Caco-2 (cell line): Measurements from ENCODE around the gene FHOD3. TPM values are rescaled to one million over a fixed set of nuclear protein-coding genes. Genes with fewer than 3 reads are reported as not detected.

Experiments used
- BruUV-seq: library from RNA; stranded (reverse); fragments of 400-500 nt; replicated peaks from 2 replicates; lab custom pipeline; 2021; lab: Mats Ljungman, UMichigan
- CTCF ChIA-PET: fragments of 300-600 bp; sonication (Branson Sonifier 250); formaldehyde crosslinking; loops from one replicate; lab custom pipeline; 2022; ENCODE audit warnings: antibody characterized with exemption; lab: Charles Lee
- POLR2A ChIA-PET: fragments of 300-600 bp; sonication (Branson Sonifier 250); formaldehyde crosslinking; loops from one replicate; lab custom pipeline; 2022; ENCODE audit warnings: antibody characterized with exemption; lab: Charles Lee
- DNase-seq, 2 experiments: peaks; one replicate each; pipeline versions ENCODE4 v3.0.0 to v3.0.0-alpha.2; 2020 to 2022
- H3K27me3 ChIP-seq: replicated peaks from 2 replicates; pipeline ENCODE4 v1.6.0; 2011; ENCODE audit warnings: low read length; ENCODE audit not compliant: control insufficient read depth, insufficient read depth
- H3K36me3 ChIP-seq: 2 replicates; pipeline ENCODE4 v1.5.1; 2011; ENCODE audit warnings: low read length; ENCODE audit not compliant: control insufficient read depth, insufficient read depth
- H3K4me1 ChIP-seq: fragments of 250-450 bp; sonication (Bioruptor Pico); 2 replicates; pipeline ENCODE4 v1.5.1; 2020; ENCODE audit warnings: mild to moderate bottlenecking
- H3K4me3 ChIP-seq: 2 replicates; pipeline ENCODE4 v1.5.1; 2011; ENCODE audit warnings: low read depth, mild to moderate bottlenecking, control low read depth, low read length
- H3K9me3 ChIP-seq: fragments of 250-450 bp; sonication (Bioruptor Pico); 2 replicates; pipeline ENCODE4 v1.5.1; 2020; ENCODE audit warnings: mild to moderate bottlenecking, moderate library complexity
- H3K27ac Mint-ChIP-seq: one replicate; pipeline ENCODE4 v1.8.0; 2022; ENCODE audit warnings: mixed read lengths; ENCODE audit not compliant: unreplicated experiment
- H3K27me3 Mint-ChIP-seq: one replicate; pipeline ENCODE4 v1.8.0; 2022; ENCODE audit warnings: mixed read lengths; ENCODE audit not compliant: insufficient read depth, unreplicated experiment
- H3K36me3 Mint-ChIP-seq: one replicate; pipeline ENCODE4 v1.8.0; 2022; ENCODE audit warnings: mild to moderate bottlenecking, mixed read lengths; ENCODE audit not compliant: insufficient read depth, unreplicated experiment
- H3K4me1 Mint-ChIP-seq: one replicate; pipeline ENCODE4 v1.8.0; 2022; ENCODE audit warnings: low read depth, mixed read lengths; ENCODE audit not compliant: unreplicated experiment
- H3K4me3 Mint-ChIP-seq: one replicate; pipeline ENCODE4 v1.8.0; 2022; ENCODE audit warnings: mild to moderate bottlenecking, moderate library complexity, mixed read lengths; ENCODE audit not compliant: unreplicated experiment
- H3K9me3 Mint-ChIP-seq: one replicate; pipeline ENCODE4 v1.8.0; 2022; ENCODE audit warnings: mixed read lengths; ENCODE audit not compliant: unreplicated experiment
- intact Hi-C: fragments of 100-400 bp; cut with micrococcal nuclease; formaldehyde crosslinking; loops from one replicate; pipeline ENCODE4 v1.10.0; 2022; ENCODE audit not compliant: unreplicated experiment
- total RNA-seq: library from RNA; stranded (reverse); gene quantifications from 2 replicates; pipeline ENCODE4 v1.2.3, GENCODE V29; 2022
- TF ChIP-seq, protein P1 (sequence below), 2 experiments: fragments of 200-600 bp in 1 of 2; IDR thresholded peaks; 1 replicate in 1 of 2; 2 replicates in 1 of 2; pipeline versions ENCODE4 v1.5.1 to v1.8.0; 2011 to 2022; ENCODE audit warnings: antibody characterized with exemption in 1 of 2, control low read depth in 1 of 2, inconsistent platforms in 1 of 2, low read depth in 1 of 2, low read length in 1 of 2, mild to moderate bottlenecking in 1 of 2, moderate library complexity in 1 of 2; ENCODE audit not compliant: insufficient read depth in 1 of 2, severe bottlenecking in 1 of 2, unreplicated experiment in 1 of 2

Gene FHOD3
- total RNA-seq, 1 experiment from 2014 or later: not detected

DNA sequence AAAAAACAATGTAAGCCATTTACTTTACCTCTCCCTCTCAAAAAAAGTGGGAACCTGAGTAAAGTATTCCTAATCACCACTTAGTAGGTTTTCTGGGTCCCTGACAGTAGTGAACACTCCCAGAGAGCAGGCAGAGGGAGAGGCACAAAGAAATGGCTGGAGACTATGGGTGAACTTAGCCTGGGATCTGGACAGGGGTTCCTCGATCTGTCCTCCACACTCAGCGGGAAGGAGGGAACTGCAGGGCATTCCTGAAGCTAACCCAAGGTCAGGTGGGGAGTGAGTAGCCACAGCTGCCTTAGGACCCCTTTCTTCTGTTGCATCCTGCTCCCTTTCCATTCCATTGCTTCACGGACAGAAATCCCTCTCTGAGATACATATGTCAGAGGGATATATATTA, 375.9 kb downstream of the FHOD3 start:
- CTCF ChIA-PET: no interaction called here
- POLR2A ChIA-PET: no interaction called here

GRCh38 chr18:36675076-36675475, 377.6 kb downstream of the FHOD3 start:
- no peaks in the 10 kb centered on the region for H3K4me1 ChIP-seq
- BruUV-seq: no TSS peak
- intact Hi-C loops: no loop called here
- H3K9me3 Mint-ChIP-seq: no peaks in the 10 kb centered on the region
- H3K36me3 ChIP-seq: no peaks in the 10 kb centered on the region
- no peak overlapping the region for H3K27ac Mint-ChIP-seq
- no peaks in the 10 kb centered on the region for H3K9me3 ChIP-seq
- no peaks in the 10 kb centered on the region for H3K36me3 Mint-ChIP-seq
- ChIA-PET POLR2A (no interaction called here), CTCF (no interaction called here)
- H3K27me3 Mint-ChIP-seq: peaks cover 13% of the 10 kb centered on the region
- TF ChIP-seq, protein P1, sequence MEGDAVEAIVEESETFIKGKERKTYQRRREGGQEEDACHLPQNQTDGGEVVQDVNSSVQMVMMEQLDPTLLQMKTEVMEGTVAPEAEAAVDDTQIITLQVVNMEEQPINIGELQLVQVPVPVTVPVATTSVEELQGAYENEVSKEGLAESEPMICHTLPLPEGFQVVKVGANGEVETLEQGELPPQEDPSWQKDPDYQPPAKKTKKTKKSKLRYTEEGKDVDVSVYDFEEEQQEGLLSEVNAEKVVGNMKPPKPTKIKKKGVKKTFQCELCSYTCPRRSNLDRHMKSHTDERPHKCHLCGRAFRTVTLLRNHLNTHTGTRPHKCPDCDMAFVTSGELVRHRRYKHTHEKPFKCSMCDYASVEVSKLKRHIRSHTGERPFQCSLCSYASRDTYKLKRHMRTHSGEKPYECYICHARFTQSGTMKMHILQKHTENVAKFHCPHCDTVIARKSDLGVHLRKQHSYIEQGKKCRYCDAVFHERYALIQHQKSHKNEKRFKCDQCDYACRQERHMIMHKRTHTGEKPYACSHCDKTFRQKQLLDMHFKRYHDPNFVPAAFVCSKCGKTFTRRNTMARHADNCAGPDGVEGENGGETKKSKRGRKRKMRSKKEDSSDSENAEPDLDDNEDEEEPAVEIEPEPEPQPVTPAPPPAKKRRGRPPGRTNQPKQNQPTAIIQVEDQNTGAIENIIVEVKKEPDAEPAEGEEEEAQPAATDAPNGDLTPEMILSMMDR (IDR thresholded peaks at IDR 0.05; ENCODE audit: insufficient read depth in 1 of 2, low read depth in 1 of 2, low read length in 1 of 2, severe bottlenecking in 1 of 2, unreplicated experiment in 1 of 2): no peak
- H3K4me1 Mint-ChIP-seq: no peaks in the 10 kb centered on the region
- H3K4me3 Mint-ChIP-seq: no peak overlapping the region
- no peak overlapping the region for H3K4me3 ChIP-seq
- H3K27me3 ChIP-seq: no peaks in the 10 kb centered on the region
- no peak for DNase-seq

More for the DNA sequence above, 375.9 kb downstream of the FHOD3 start:
- H3K36me3 Mint-ChIP-seq: no peaks in the 10 kb centered on the region
- Histone ChIP-seq H3K27me3 (no peaks in the 10 kb centered on the region), H3K9me3 (no peaks in the 10 kb centered on the region), H3K36me3 (no peaks in the 10 kb centered on the region), H3K4me1 (no peaks in the 10 kb centered on the region), H3K4me3 (no peak overlapping the region)
- H3K4me1 Mint-ChIP-seq: no peaks in the 10 kb centered on the region
- peaks cover 13% of the 10 kb centered on the region for H3K27me3 Mint-ChIP-seq
- no peaks in the 10 kb centered on the region for H3K9me3 Mint-ChIP-seq
- no TSS peak for BruUV-seq
- TF ChIP-seq, protein P1 (IDR thresholded peaks at IDR 0.05; ENCODE audit: insufficient read depth in 1 of 2, low read depth in 1 of 2, low read length in 1 of 2, severe bottlenecking in 1 of 2, unreplicated experiment in 1 of 2): no peak
- no peak overlapping the region for H3K27ac Mint-ChIP-seq
- no peak for DNase-seq
- intact Hi-C loops: no loop called here
- H3K4me3 Mint-ChIP-seq: no peak overlapping the region

- CTCF ChIA-PET: no interaction called here
- no peak for DNase-seq
- no peaks in the 10 kb centered on the region for H3K27me3 ChIP-seq
- H3K36me3 ChIP-seq: no peaks in the 10 kb centered on the region
- no peak overlapping the region for H3K4me3 ChIP-seq
- no peaks in the 10 kb centered on the region for H3K36me3 Mint-ChIP-seq
- H3K4me1 Mint-ChIP-seq: no peaks in the 10 kb centered on the region
- no TSS peak for BruUV-seq
- intact Hi-C loops: no loop called here
- no peak overlapping the region for H3K27ac Mint-ChIP-seq
- no peaks in the 10 kb centered on the region for H3K4me1 ChIP-seq
- peaks cover 11% of the 10 kb centered on the region for H3K27me3 Mint-ChIP-seq
- no peaks in the 10 kb centered on the region for H3K9me3 ChIP-seq
- TF ChIP-seq, protein P1 (IDR thresholded peaks at IDR 0.05; ENCODE audit: insufficient read depth in 1 of 2, low read depth in 1 of 2, low read length in 1 of 2, severe bottlenecking in 1 of 2, unreplicated experiment in 1 of 2): no peak
- H3K9me3 Mint-ChIP-seq: no peaks in the 10 kb centered on the region
- POLR2A ChIA-PET: no interaction called here
- H3K4me3 Mint-ChIP-seq: no peak overlapping the region
Observed at GRCh38 chr18:36675542-36675941, 378.0 kb downstream of the FHOD3 start.
